Tibial artery (tissue), 4 donors: ENCODE results near the gene ZNF281.

ENCODE experiments used
- DNase-seq, 2 donors: peaks; one replicate each; pipeline ENCODE4 v3.0.0-alpha.2; 2019
- H3K27ac ChIP-seq, 2 donors: fragments of 200-600 bp; sonication (generic) in 1 of 2; 1 replicate in 1 of 2; 2 replicates in 1 of 2; pipeline ENCODE4 v1.5.1; 2018 to 2019; ENCODE audit warnings: mild to moderate bottlenecking in 1 of 2
- H3K27me3 ChIP-seq, 2 donors: fragments of 200-600 bp; sonication (generic) in 1 of 2; one replicate each; pipeline versions ENCODE4 v1.5.1 to v1.6.0; 2016 to 2019
- H3K36me3 ChIP-seq, 3 donors: fragments of 200-600 bp; sonication (generic) in 2 of 3; one replicate each; pipeline ENCODE4 v1.5.1; 2016 to 2019; ENCODE audit warnings: mild to moderate bottlenecking in 2 of 3
- H3K4me1 ChIP-seq, 4 donors: fragments of 200-600 bp; sonication (generic) in 2 of 4; 1 replicate in 3 of 4; 2 replicates in 1 of 4; pipeline ENCODE4 v1.5.1; 2016 to 2019
- H3K4me3 ChIP-seq, 2 donors: fragments of 200-600 bp; sonication (generic) in 1 of 2; 1 replicate in 1 of 2; 2 replicates in 1 of 2; pipeline ENCODE4 v1.5.1; 2018 to 2019; ENCODE audit warnings: mild to moderate bottlenecking in 2 of 2
- H3K9me3 ChIP-seq, 3 donors: fragments of 200-600 bp; sonication (generic) in 1 of 3; one replicate each; pipeline ENCODE4 v1.5.1; 2016 to 2019
- CTCF ChIP-seq, 2 experiments: fragments of 200-600 bp in 1 of 2; fragments of 450-650 bp in 1 of 2; IDR thresholded peaks; one replicate each; pipeline ENCODE4 v1.5.1; 2017 to 2019; ENCODE audit warnings: antibody characterized with exemption in 2 of 2, mild to moderate bottlenecking in 1 of 2, moderate library complexity in 1 of 2
- intact Hi-C: fragments of 100-400 bp; cut with DNase I; formaldehyde crosslinking; loops from one replicate; pipeline ENCODE4 v1.15.0; 2023; ENCODE audit warnings: low total_unique reads

The ZNF281 gene

GRCh38 chr1:200400556-200400955, 9.3 kb downstream of the ZNF281 start:
- intact Hi-C loops, result no loop called here
- no peak for TF ChIP-seq CTCF (IDR thresholded peaks at IDR 0.05)
- Histone ChIP-seq H3K9me3 (no peaks in the 10 kb centered on the region), H3K36me3 (peaks cover 0 to 3% (median 0%) of the 10 kb centered on the region in 3 donors), H3K27me3 (no peaks in the 10 kb centered on the region), H3K4me3 (no peak overlapping the region), H3K4me1 (peaks cover 0 to 7% (median 3%) of the 10 kb centered on the region in 4 donors), H3K27ac (no peak overlapping the region)
- DNase-seq, result no peak

GRCh38 chr1:200399860-200400259, 10.0 kb downstream of the ZNF281 start:
- intact Hi-C loops, result no loop called here

GRCh38 chr1:200398373-200398772, 11.5 kb downstream of the ZNF281 start:
- Histone ChIP-seq H3K27ac (no peak overlapping the region), H3K4me1 (no peaks in the 10 kb centered on the region), H3K36me3 (no peaks in the 10 kb centered on the region), H3K9me3 (no peaks in the 10 kb centered on the region), H3K4me3 (no peak overlapping the region), H3K27me3 (no peaks in the 10 kb centered on the region)
- intact Hi-C loops, result no loop called here
- no peak for DNase-seq
- TF ChIP-seq CTCF (IDR thresholded peaks at IDR 0.05), result no peak

More at GRCh38 chr1:200399860-200400259, 10.0 kb downstream of the ZNF281 start:
- Histone ChIP-seq H3K4me3 (no peak overlapping the region), H3K27me3 (no peaks in the 10 kb centered on the region), H3K36me3 (peaks cover 0 to 3% (median 0%) of the 10 kb centered on the region in 3 donors), H3K27ac (no peak overlapping the region), H3K9me3 (no peaks in the 10 kb centered on the region), H3K4me1 (peaks cover 0 to 3% (median under 1%) of the 10 kb centered on the region in 4 donors)
- TF ChIP-seq CTCF (IDR thresholded peaks at IDR 0.05), result no peak
- DNase-seq, result no peak

GRCh38 chr1:200392625-200393185, 17.1 kb downstream of the ZNF281 start:
- TF ChIP-seq CTCF (IDR thresholded peaks at IDR 0.05), result no peak
- DNase-seq, result no peak
- no peaks in the 10 kb centered on the region for H3K4me1 ChIP-seq
- H3K9me3 ChIP-seq, result no peaks in the 10 kb centered on the region
- H3K36me3 ChIP-seq, result no peaks in the 10 kb centered on the region
- H3K27me3 ChIP-seq, result no peaks in the 10 kb centered on the region
- no peak overlapping the region for H3K27ac ChIP-seq
- intact Hi-C loops, result no loop called here
- H3K4me3 ChIP-seq, result no peak overlapping the region

GRCh38 chr1:200391747-200392146, 18.1 kb downstream of the ZNF281 start:
- no peaks in the 10 kb centered on the region for H3K36me3 ChIP-seq
- no peaks in the 10 kb centered on the region for H3K27me3 ChIP-seq
- intact Hi-C loops, result no loop called here
- no peak overlapping the region for H3K4me3 ChIP-seq
- no peaks in the 10 kb centered on the region for H3K4me1 ChIP-seq
- no peak overlapping the region for H3K27ac ChIP-seq
- no peak for TF ChIP-seq CTCF (IDR thresholded peaks at IDR 0.05)
- no peak for DNase-seq
- no peaks in the 10 kb centered on the region for H3K9me3 ChIP-seq

- no peaks in the 10 kb centered on the region for H3K9me3 ChIP-seq
- no peak for TF ChIP-seq CTCF (IDR thresholded peaks at IDR 0.05)
- no peaks in the 10 kb centered on the region for H3K27me3 ChIP-seq
- H3K36me3 ChIP-seq, result no peaks in the 10 kb centered on the region
- no peak overlapping the region for H3K4me3 ChIP-seq
- no peaks in the 10 kb centered on the region for H3K4me1 ChIP-seq
- intact Hi-C loops, result no loop called here
- no peak overlapping the region for H3K27ac ChIP-seq
- no peak for DNase-seq
Observed at GRCh38 chr1:200388791-200389190, 21.0 kb downstream of the ZNF281 start.
